OCI-LY7 (cell line): ENCODE measurements around the gene NELFA. TPM values are rescaled to one million over a fixed set of nuclear protein-coding genes. Genes with fewer than 3 reads are reported as not detected.
"Not testable (repeated sequence)": the region's sequence is repeated elsewhere in the genome, so short reads cannot be mapped to it uniquely, and the experiment has no call there.

Experiments used
- BruUV-seq: library from RNA; stranded (reverse); fragments of 400-500 nt; replicated peaks from 2 replicates; lab custom pipeline; 2021; lab: Mats Ljungman, UMichigan
- CTCF ChIA-PET: fragments of 300-600 bp; sonication (Branson Sonifier 250); formaldehyde crosslinking; loops from one replicate; lab custom pipeline; 2022; ENCODE audit warnings: antibody characterized with exemption; ENCODE audit not compliant: unreplicated experiment; lab: Charles Lee
- POLR2A ChIA-PET: fragments of 300-600 bp; sonication (Branson Sonifier 250); formaldehyde crosslinking; loops from one replicate; lab custom pipeline; 2022; ENCODE audit warnings: antibody characterized with exemption; lab: Charles Lee
- DNase-seq: peaks from one replicate; pipeline ENCODE4 v3.0.0-alpha.2; 2015; ENCODE audit warnings: low spot score
- H2AFZ ChIP-seq: fragments of 200-600 bp; sonication (generic), shearing (Covaris generic); 2 replicates; pipeline ENCODE4 v1.6.1; 2014; ENCODE audit warnings: mild to moderate bottlenecking, antibody characterized with exemption, low read length, moderate library complexity
- H3K27ac ChIP-seq: fragments of 200-600 bp; sonication (generic); 2 replicates; pipeline ENCODE4 v1.5.1; 2014; ENCODE audit warnings: mixed run types, low read depth, mild to moderate bottlenecking, moderate library complexity, low read length, inconsistent platforms; ENCODE audit not compliant: poor library complexity, severe bottlenecking
- H3K36me3 ChIP-seq: fragments of 200-600 bp; sonication (generic); 2 replicates; pipeline ENCODE4 v1.6.1; 2014; ENCODE audit warnings: mild to moderate bottlenecking, antibody characterized with exemption, low read length, moderate library complexity, mixed read lengths; ENCODE audit not compliant: insufficient read depth
- H3K4me1 ChIP-seq: fragments of 200-600 bp; sonication (generic); 2 replicates; pipeline ENCODE4 v1.5.1; 2014; ENCODE audit warnings: mild to moderate bottlenecking, low read length; ENCODE audit not compliant: insufficient read depth, poor library complexity, severe bottlenecking
- H3K4me2 ChIP-seq: fragments of 200-600 bp; sonication (generic); 2 replicates; pipeline ENCODE4 v1.6.1; 2014; ENCODE audit warnings: mild to moderate bottlenecking, low read length
- H3K4me3 ChIP-seq: fragments of 200-600 bp; sonication (generic); 2 replicates; pipeline ENCODE4 v1.5.1; 2014; ENCODE audit warnings: mild to moderate bottlenecking, low read depth, low read length; ENCODE audit not compliant: poor library complexity, severe bottlenecking
- H3K79me2 ChIP-seq: fragments of 200-600 bp; sonication (generic); 2 replicates; pipeline ENCODE4 v1.6.1; 2016; ENCODE audit warnings: low read depth, mild to moderate bottlenecking, low read length, moderate library complexity, mixed read lengths; ENCODE audit not compliant: insufficient read depth
- H3K9me2 ChIP-seq: fragments of 200-600 bp; sonication (generic); 2 replicates; pipeline ENCODE4 v1.6.1; 2016; ENCODE audit warnings: mild to moderate bottlenecking, low read length, mixed read lengths; ENCODE audit not compliant: insufficient read depth
- H3K9me3 ChIP-seq: fragments of 200-600 bp; sonication (generic); 2 replicates; pipeline ENCODE4 v1.6.1; 2014; ENCODE audit warnings: mild to moderate bottlenecking, mixed run types, low read length, mixed read lengths
- H4K20me1 ChIP-seq: fragments of 200-600 bp; sonication (generic); 2 replicates; pipeline ENCODE4 v1.6.1; 2014; ENCODE audit warnings: mild to moderate bottlenecking, antibody characterized with exemption, low read length, moderate library complexity, mixed read lengths; ENCODE audit not compliant: insufficient read depth
- CTCF ChIP-seq: fragments of 200-600 bp; sonication (generic); conservative IDR thresholded peaks from 2 replicates; pipeline ENCODE4 v1.5.1; 2014; ENCODE audit warnings: mild to moderate bottlenecking, antibody characterized with exemption, low read length, moderate library complexity, mixed read lengths
- EZH2phosphoT487 ChIP-seq: fragments of 200-600 bp; sonication (generic); IDR thresholded peaks from 2 replicates; pipeline ENCODE4 v1.6.1; 2018; ENCODE audit warnings: low read depth, borderline replicate concordance, mild to moderate bottlenecking, mixed run types, antibody characterized with exemption, low read length, moderate library complexity, mixed read lengths
- intact Hi-C: fragments of 100-400 bp; cut with micrococcal nuclease; formaldehyde crosslinking; loops from one replicate; pipeline ENCODE4 v1.10.0; 2022; ENCODE audit not compliant: unreplicated experiment
- total RNA-seq, 2 experiments: library from RNA; depleted of rRNA in 1 of 2; stranded (reverse); fragments of >200 nt in 1 of 2; shearing (Covaris generic) in 1 of 2; gene quantifications; 2 replicates each; pipeline ENCODE4 v1.2.3, GENCODE V29; 2014 to 2022

NELFA gene
- total RNA-seq, 2 experiments from 2014 or later, result 45.5 to 45.7 TPM

GRCh38 chr4:2006956-2007653, 1.7 kb downstream of the NELFA start:
- Histone ChIP-seq H3K4me3 (peak overlapping the region; percentile 97), H3K27ac (no peak overlapping the region), H3K9me3 (no peaks in the 10 kb centered on the region), H3K4me1 (peaks cover 23% of the 10 kb centered on the region), H2AFZ (no peak overlapping the region), H3K79me2 (peaks cover 62% of the 10 kb centered on the region), H3K4me2 (peak overlapping the region; percentile 79), H3K36me3 (peaks cover 51% of the 10 kb centered on the region), H3K9me2 (no peaks in the 10 kb centered on the region), H4K20me1 (peaks cover 6% of the 10 kb centered on the region; the same call in 1 of the 2 replicates)
- DNase-seq, result no peak
- TF ChIP-seq EZH2phosphoT487, result no peak
- POLR2A ChIA-PET, result interaction anchor here (1.5 kb wide), 1 partner anchor 11 kb away, joined by 4 read pairs; no protein-coding TSS in a partner anchor
- TSS peak; percentile 66 for BruUV-seq
- CTCF ChIA-PET, result no interaction called here
- intact Hi-C loops, result loop anchor here (5.0 kb wide), 1 partner anchor 235 kb away; the partner anchor contains the start of genes HAUS3 and POLN

- H4K20me1 ChIP-seq, result peaks cover 6% of the 10 kb centered on the region; the same call in 1 of the 2 replicates
- no peaks in the 10 kb centered on the region for H3K9me2 ChIP-seq
- no peak overlapping the region for H3K4me2 ChIP-seq
- peaks cover 57% of the 10 kb centered on the region for H3K36me3 ChIP-seq
- peaks cover 67% of the 10 kb centered on the region for H3K79me2 ChIP-seq
- H3K9me3 ChIP-seq, result no peaks in the 10 kb centered on the region
- intact Hi-C loops, result loop anchor here (5.0 kb wide), 1 partner anchor 236 kb away; the partner anchor contains the start of genes HAUS3 and POLN
- ChIA-PET CTCF (no interaction called here), POLR2A (interaction anchor here (0.8 to 1.5 kb wide), 2 partner anchors 9 to 10 kb away, joined by 3 to 4 read pairs; no protein-coding TSS in a partner anchor)
- no peak overlapping the region for H3K27ac ChIP-seq
- H3K4me3 ChIP-seq, result no peak overlapping the region
- TF ChIP-seq EZH2phosphoT487, result no peak
- no peak for TF ChIP-seq CTCF
- no TSS peak for BruUV-seq
- H3K4me1 ChIP-seq, result peaks cover 23% of the 10 kb centered on the region
- no peak overlapping the region for H2AFZ ChIP-seq
- no peak for DNase-seq
Observed at GRCh38 chr4:2006367-2006766, 2.4 kb downstream of the NELFA start.

GRCh38 chr4:2003361-2003760, 5.4 kb downstream of the NELFA start:
- Histone ChIP-seq H3K79me2 (peaks cover 97% of the 10 kb centered on the region), H3K4me1 (peaks cover 10% of the 10 kb centered on the region), H3K36me3 (peaks cover 87% of the 10 kb centered on the region)
- POLR2A ChIA-PET, H3K4me2 ChIP-seq, DNase-seq, H3K9me2 ChIP-seq, H3K27ac ChIP-seq, CTCF ChIA-PET, H4K20me1 ChIP-seq, intact Hi-C loops, BruUV-seq, H3K4me3 ChIP-seq, H2AFZ ChIP-seq, H3K9me3 ChIP-seq: not testable (repeated sequence)

GRCh38 chr4:1999308-1999707, 9.5 kb downstream of the NELFA start:
- BruUV-seq, H3K9me2 ChIP-seq, H3K4me1 ChIP-seq, H2AFZ ChIP-seq, H3K27ac ChIP-seq, H3K4me3 ChIP-seq, DNase-seq, H3K4me2 ChIP-seq, H4K20me1 ChIP-seq, CTCF ChIA-PET, intact Hi-C loops: not testable (repeated sequence)
- POLR2A ChIA-PET, result interaction anchor here (1.6 kb wide), 1 partner anchor 9 kb away, joined by 4 read pairs; the partner anchor contains the start of gene NELFA
- Histone ChIP-seq H3K79me2 (peaks cover 97% of the 10 kb centered on the region), H3K9me3 (peaks cover 27% of the 10 kb centered on the region), H3K36me3 (peaks cover 96% of the 10 kb centered on the region)
